ENCODE data around the gene WDPCP.
"Not testable (repeated sequence)": the region's sequence is repeated elsewhere in the genome, so short reads cannot be mapped to it uniquely, and the experiment has no call there.

The WDPCP gene

GRCh38 chr2:63218800-63219526 is 369.3 kb downstream of the WDPCP start:
- no peak for DNase-seq

GRCh38 chr2:63195310-63195709 is 393.0 kb downstream of the WDPCP start:
- DNase-seq, result no peak

DNA sequence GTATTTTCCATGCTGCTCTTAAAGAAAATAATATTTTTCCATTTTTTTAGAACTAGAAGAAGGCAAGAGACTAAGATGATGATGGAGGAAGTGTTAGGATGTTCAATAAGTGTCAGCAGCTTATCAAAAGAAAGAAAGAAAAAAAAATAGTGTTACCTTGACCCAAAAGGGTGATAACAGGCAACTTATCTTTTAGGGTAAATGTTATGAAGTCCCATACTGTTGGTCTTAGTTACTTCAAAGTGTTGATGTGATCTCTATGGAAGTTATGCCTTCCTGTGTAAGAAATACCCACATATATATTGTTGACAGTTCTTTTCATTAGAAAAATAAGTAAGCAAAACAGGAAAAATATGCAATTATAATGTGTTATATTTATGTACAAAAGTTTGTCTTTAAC is 394.1 kb downstream of the WDPCP start:
- no peak for DNase-seq

- DNase-seq, result no peak
Measured at GRCh38 chr2:63192889-63193774, 395.1 kb downstream of the WDPCP start.

DNA sequence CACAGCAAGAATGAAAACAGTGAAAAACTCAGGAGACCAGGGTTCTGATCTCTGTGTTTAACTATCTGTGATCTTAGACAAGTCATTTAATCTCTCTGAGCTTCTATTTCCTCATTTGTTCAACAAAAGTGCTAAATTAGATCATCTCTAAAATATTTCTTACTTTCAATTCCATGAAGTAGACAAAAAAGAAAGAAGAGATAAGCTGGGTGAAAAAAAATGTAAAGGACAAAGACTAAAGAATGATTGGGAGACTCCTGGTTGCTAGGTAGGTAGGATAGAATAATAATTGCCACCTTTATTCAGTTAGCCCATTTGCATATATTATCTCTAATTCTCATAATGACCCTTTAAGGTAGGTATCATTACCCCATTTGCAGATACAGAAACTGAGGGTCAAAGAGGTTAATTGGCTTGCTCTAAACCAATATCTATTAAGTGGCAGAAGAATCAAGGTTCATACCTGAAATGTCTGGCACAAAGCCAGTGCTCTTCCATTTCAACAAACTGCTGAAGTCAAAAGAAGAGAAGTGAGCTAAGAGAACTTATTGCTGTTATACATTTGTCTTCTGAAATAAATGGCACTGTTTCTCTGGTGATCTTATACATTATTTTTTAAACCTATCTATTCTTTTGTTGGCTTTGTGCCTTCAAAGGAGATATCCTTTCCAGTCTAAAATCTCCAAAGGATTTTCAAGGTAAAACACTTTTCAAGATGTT is 395.9 kb downstream of the WDPCP start:
- no peak for DNase-seq

DNA sequence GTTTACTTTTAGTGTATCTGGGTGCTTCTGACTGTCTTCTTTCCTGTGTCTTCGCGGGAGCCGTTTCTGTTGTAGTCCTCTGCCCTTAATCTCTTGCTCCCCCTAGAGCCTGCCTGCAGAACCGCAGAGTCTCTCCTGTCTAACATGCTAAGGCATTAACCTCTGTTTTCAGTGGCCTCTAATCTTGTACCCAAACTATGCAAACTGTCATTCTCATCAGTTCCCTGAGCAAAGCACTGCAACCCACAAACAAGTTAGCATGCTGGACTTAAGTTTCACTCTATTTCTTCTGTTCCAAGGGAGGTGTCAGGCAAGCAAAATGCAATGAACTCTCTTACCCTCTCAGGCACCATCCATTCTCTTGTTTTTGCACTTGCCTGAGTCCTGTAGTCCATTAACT is 399.3 kb downstream of the WDPCP start:
- no peak for DNase-seq

GRCh38 chr2:63186331-63186730 is 401.9 kb downstream of the WDPCP start:
- no peak for DNase-seq

- no peak for DNase-seq
Measured at GRCh38 chr2:63163161-63163820, 425.0 kb downstream of the WDPCP start.

GRCh38 chr2:63159262-63159661 is 429.0 kb downstream of the WDPCP start:
- DNase-seq, result no peak

- DNase-seq, result not testable (repeated sequence)
Measured at GRCh38 chr2:63136683-63137082, 451.6 kb downstream of the WDPCP start.

- DNase-seq, result no peak
Measured at GRCh38 chr2:63132020-63132419, 456.3 kb downstream of the WDPCP start.

DNA sequence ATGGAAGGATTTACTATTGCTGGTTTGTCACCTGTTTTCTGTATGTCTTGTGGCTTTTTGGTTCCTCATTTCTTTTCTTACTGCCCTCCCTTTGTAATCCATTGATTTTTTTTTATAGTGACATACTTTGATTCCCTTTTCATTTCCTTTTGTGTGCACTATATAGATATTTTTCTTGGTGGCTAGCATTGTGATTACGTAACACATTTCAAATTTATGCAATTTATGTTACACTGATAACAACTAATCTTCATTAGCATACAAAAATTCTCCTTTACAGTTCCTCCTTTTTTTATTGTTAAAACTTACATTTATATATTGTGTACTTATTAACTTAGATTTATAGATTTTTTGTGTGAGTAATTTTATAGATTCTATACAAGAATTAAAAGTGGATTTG is 457.1 kb downstream of the WDPCP start:
- no peak for DNase-seq

- no peak for DNase-seq
Measured at GRCh38 chr2:63127594-63127993, 460.7 kb downstream of the WDPCP start.

- no peak for DNase-seq
Measured at GRCh38 chr2:63124850-63125249, 463.4 kb downstream of the WDPCP start.

DNA sequence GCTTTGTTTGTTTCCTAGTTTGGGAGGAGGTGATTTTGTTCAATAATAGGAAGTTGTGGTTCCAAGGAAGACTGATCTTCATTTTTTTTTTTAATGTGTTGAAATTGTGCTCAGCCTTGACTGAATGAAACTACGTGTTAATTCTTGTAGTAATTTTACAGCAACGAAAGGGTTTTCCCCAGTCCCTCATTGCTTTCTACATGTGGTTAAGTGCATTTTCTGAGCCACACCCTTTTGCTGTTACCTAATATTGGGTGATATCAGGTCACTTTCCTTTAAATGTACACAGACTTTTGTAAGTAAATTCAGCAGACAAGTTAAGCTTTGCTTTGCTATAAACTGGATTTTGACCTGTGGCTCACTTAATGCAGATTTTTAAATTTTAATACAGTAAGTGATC is 464.1 kb downstream of the WDPCP start:
- no peak for DNase-seq

- no peak for DNase-seq
Measured at GRCh38 chr2:63122921-63123320, 465.4 kb downstream of the WDPCP start.

DNA sequence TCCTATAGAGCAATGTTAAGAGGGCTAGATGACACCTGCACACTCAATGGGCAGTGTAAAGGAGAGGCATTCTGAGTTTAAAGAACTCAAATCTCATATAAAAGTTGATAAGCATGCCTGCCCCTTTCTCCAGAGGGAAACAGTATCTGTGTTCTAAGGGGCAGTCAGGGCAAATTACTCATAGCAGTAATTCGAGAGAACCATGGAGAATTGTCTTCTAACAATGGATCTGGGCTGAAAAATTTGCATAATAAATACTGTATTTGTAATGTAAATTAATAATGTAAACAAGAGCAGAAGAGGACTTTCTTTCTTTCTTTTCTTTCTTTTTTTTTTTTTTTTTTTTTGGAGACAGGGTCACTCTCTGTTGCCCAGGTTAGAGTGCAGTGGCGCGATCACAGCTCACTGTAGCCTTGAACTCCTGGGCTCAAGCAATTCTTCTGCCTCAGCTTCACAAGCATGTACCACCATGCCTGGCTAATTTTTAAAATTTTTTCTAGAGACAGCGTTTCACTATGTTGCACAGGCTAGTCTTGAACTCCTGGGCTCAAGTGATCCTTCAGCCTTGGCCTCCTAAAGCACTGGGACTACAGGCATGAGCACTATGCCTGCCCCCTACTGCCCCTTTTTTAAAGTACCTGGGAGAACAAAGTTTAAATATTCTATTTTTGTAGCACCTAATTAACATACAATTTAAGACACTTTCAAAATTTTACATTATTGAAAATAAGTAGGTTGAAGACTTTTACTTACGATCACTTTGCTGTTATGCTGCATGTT is 467.0 kb downstream of the WDPCP start:
- DNase-seq, result no peak

DNA sequence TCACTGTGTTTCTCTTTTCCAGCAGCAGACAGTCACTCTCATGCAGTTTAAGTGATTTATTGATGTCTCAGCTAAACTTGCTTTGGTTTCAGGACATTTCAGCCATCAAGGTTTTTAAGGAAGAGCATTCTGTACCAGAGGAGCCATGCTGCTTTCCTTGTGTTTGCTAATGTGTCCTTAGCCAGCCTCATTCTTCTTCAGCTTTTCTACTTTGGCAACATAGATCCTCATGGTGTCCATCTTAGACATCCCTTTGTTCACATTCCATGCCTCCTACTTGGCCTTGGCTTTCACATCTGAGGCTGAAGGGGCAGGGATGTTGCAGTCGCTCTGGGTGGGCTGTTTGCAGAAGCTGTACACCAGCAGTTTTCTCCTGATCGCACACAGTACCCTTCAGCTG is 469.5 kb downstream of the WDPCP start:
- DNase-seq, result no peak

GRCh38 chr2:63104482-63104881 is 483.8 kb downstream of the WDPCP start:
- no peak for DNase-seq

GRCh38 chr2:63101954-63102353 is 486.3 kb downstream of the WDPCP start:
- DNase-seq, result no peak

GRCh38 chr2:63099032-63099431 is 489.2 kb downstream of the WDPCP start:
- DNase-seq, result no peak

DNA sequence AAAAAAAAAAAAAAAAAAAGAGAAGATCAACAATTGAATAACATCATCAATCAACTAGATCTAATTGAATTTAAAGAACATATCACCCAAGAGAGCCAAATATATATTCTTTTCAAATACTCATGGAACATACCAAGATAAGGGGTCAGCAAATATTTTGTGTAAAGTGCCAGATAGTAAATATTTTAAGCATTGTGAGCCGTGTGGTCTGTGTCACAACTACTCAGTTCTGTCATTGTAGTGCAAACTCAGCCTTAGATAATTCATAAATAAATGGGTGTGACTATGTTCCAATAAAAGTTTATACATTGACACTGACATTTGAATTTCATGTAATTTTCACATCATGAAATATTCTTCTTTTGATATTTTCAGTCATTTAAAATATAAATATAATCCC is 491.8 kb downstream of the WDPCP start:
- DNase-seq, result no peak
